ENCODE results near the gene HOXA7.

DNA sequence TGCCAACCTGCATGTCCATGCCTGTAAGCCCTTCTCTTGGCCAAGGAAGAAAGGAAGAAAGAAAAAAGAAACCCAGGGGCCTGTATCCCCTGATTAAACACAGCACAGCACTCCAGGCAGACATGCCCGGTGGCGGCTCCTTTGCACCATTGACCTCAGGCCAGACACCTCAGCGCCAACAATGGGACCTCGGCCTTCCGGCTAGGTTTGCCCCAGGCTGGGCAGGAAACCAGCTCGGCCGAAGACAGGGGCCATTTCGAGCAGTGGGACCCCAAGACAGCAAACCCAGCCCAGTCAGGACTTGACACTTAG is 14.8 kb upstream of the HOXA7 start:
- TF ChIP-seq, protein P1, sequence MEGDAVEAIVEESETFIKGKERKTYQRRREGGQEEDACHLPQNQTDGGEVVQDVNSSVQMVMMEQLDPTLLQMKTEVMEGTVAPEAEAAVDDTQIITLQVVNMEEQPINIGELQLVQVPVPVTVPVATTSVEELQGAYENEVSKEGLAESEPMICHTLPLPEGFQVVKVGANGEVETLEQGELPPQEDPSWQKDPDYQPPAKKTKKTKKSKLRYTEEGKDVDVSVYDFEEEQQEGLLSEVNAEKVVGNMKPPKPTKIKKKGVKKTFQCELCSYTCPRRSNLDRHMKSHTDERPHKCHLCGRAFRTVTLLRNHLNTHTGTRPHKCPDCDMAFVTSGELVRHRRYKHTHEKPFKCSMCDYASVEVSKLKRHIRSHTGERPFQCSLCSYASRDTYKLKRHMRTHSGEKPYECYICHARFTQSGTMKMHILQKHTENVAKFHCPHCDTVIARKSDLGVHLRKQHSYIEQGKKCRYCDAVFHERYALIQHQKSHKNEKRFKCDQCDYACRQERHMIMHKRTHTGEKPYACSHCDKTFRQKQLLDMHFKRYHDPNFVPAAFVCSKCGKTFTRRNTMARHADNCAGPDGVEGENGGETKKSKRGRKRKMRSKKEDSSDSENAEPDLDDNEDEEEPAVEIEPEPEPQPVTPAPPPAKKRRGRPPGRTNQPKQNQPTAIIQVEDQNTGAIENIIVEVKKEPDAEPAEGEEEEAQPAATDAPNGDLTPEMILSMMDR (conservative IDR thresholded peaks at IDR 0.05) = no peak
- no peak for TF ChIP-seq EZH2 (IDR thresholded peaks at IDR 0.05; ENCODE audit: low read depth)
